B cell (primary cell): ENCODE data around the gene ZSWIM9. TPM values are rescaled to one million over a fixed set of nuclear protein-coding genes. Genes with fewer than 3 reads are reported as not detected.
A peak's percentile ranks its signal among the peaks of the same experiment; 100 is the strongest.

Source experiments
- ATAC-seq: fragments of 200-7000 bp; cut with Tn5 transposase; one replicate; pipeline ENCODE4 v1.10.0; 2021; ENCODE audit warnings: low read depth, mild to moderate bottlenecking, moderate number of reproducible peaks, moderate library complexity
- CTCF ChIA-PET: fragments of 350-600 bp; sonication (Branson Sonifier 250); formaldehyde crosslinking; loops from one replicate; lab custom pipeline; 2021; ENCODE audit warnings: antibody characterized with exemption, inconsistent platforms; lab: Charles Lee
- POLR2A ChIA-PET: fragments of 350-600 bp; sonication (Branson Sonifier 250); formaldehyde crosslinking; loops from one replicate; lab custom pipeline; 2021; ENCODE audit warnings: antibody characterized with exemption; lab: Charles Lee
- DNase-seq: peaks from one replicate; pipeline ENCODE4 v3.0.0; 2013
- H2AFZ ChIP-seq: 2 replicates; pipeline ENCODE4 v1.6.1; 2012; ENCODE audit warnings: mild to moderate bottlenecking, low read depth, low read length; ENCODE audit not compliant: insufficient read depth, poor library complexity, severe bottlenecking
- H3K27ac ChIP-seq, 2 donors: 1 replicate in 1 of 2; 2 replicates in 1 of 2; pipeline ENCODE4 v1.5.1; 2012 to 2013; ENCODE audit warnings: low read length in 2 of 2, mild to moderate bottlenecking in 2 of 2, moderate library complexity in 1 of 2
- H3K27me3 ChIP-seq, 4 experiments: fragments of 200-600 bp in 1 of 4; sonication (generic) in 1 of 4; replicated peaks in 1 of 4; 1 replicate in 2 of 4; 2 replicates in 2 of 4; pipeline versions ENCODE4 v1.6.1 to v1.7.0; 2013 to 2016; ENCODE audit warnings: low read length in 3 of 4, mild to moderate bottlenecking in 2 of 4, mixed read lengths in 1 of 4, moderate library complexity in 1 of 4; ENCODE audit not compliant: insufficient read depth in 4 of 4, control insufficient read depth in 3 of 4; ENCODE audit errors: control extremely low read depth in 1 of 4
- H3K36me3 ChIP-seq, 2 experiments: replicated peaks in 1 of 2; 1 replicate in 1 of 2; 2 replicates in 1 of 2; pipeline versions ENCODE4 v1.6.1 to v1.7.1; 2013; ENCODE audit warnings: low read length in 1 of 2; ENCODE audit not compliant: insufficient read depth in 2 of 2, control insufficient read depth in 1 of 2; ENCODE audit errors: control extremely low read depth in 1 of 2, extremely low read depth in 1 of 2
- H3K4me1 ChIP-seq, 2 donors: fragments of 200-600 bp in 1 of 2; sonication (generic) in 1 of 2; 1 replicate in 1 of 2; 2 replicates in 1 of 2; pipeline versions ENCODE4 v1.5.1 to v1.6.1; 2013 to 2017; ENCODE audit warnings: low read length in 2 of 2; ENCODE audit not compliant: control insufficient read depth in 2 of 2, insufficient read depth in 2 of 2
- H3K4me2 ChIP-seq: replicated peaks from 2 replicates; pipeline ENCODE3; 2012; ENCODE audit warnings: mild to moderate bottlenecking, low read depth, low read length; ENCODE audit not compliant: poor library complexity, severe bottlenecking
- H3K4me3 ChIP-seq, 5 experiments: fragments of 200-600 bp in 1 of 5; sonication (generic) in 1 of 5; 1 replicate in 3 of 5; 2 replicates in 2 of 5; pipeline versions ENCODE4 v1.5.1 to v1.7.0; 2011 to 2016; ENCODE audit warnings: low read length in 4 of 5, mild to moderate bottlenecking in 4 of 5, low read depth in 2 of 5, control low read depth in 1 of 5, moderate library complexity in 1 of 5; ENCODE audit not compliant: insufficient read depth in 1 of 5; ENCODE audit errors: control extremely low read depth in 1 of 5, extremely low read depth in 1 of 5
- H3K79me2 ChIP-seq: fragments of 200-600 bp; sonication (generic); one replicate; pipeline ENCODE4 v1.6.0; 2016; ENCODE audit warnings: low read length; ENCODE audit not compliant: control insufficient read depth, insufficient read depth
- H3K9ac ChIP-seq: fragments of 200-600 bp; sonication (generic); 2 replicates; pipeline ENCODE4 v1.6.1; 2017; ENCODE audit warnings: mild to moderate bottlenecking, low read length, moderate library complexity
- H3K9me3 ChIP-seq, 3 donors: one replicate each; pipeline versions ENCODE4 v1.6.1 to v1.7.1; 2013; ENCODE audit warnings: low read length in 2 of 3; ENCODE audit not compliant: control insufficient read depth in 2 of 3, insufficient read depth in 1 of 3; ENCODE audit errors: control extremely low read depth in 1 of 3
- H4K20me1 ChIP-seq: 2 replicates; pipeline ENCODE4 v1.6.0; 2012; ENCODE audit warnings: mild to moderate bottlenecking, low read length; ENCODE audit not compliant: insufficient read depth, control insufficient read depth, poor library complexity, severe bottlenecking
- H3K27ac Mint-ChIP-seq: one replicate; pipeline ENCODE4 v1.8.0; 2021; ENCODE audit warnings: mixed read lengths
- H3K27me3 Mint-ChIP-seq: one replicate; pipeline ENCODE4 v1.8.0; 2021; ENCODE audit warnings: mixed read lengths
- H3K4me1 Mint-ChIP-seq: one replicate; pipeline ENCODE4 v1.8.0; 2021; ENCODE audit warnings: mixed read lengths
- H3K4me3 Mint-ChIP-seq: one replicate; pipeline ENCODE4 v1.8.0; 2021; ENCODE audit warnings: mixed read lengths
- H3K9me3 Mint-ChIP-seq: one replicate; pipeline ENCODE4 v1.8.0; 2022; ENCODE audit warnings: mixed read lengths; ENCODE audit not compliant: insufficient read depth
- CTCF ChIP-seq: fragments of 200-600 bp; IDR thresholded peaks from one replicate; pipeline ENCODE4 v1.8.0; 2022; ENCODE audit warnings: antibody characterized with exemption, mild to moderate bottlenecking
- EZH2 ChIP-seq: IDR thresholded peaks from 2 replicates; pipeline ENCODE4 v1.6.1; 2012; ENCODE audit warnings: borderline replicate concordance, low read depth, mild to moderate bottlenecking, moderate library complexity, low read length; ENCODE audit not compliant: insufficient read depth, poor library complexity, severe bottlenecking
- whole genome bisulfite sequencing: methylation state at CpG from one replicate; pipeline ENCODE4 v1.1.5; 2013; ENCODE audit warnings: missing lambda C conversion rate; ENCODE audit not compliant: insufficient coverage; 5-methylcytosine and 5-hydroxymethylcytosine counted together
- intact Hi-C: fragments of 100-400 bp; cut with micrococcal nuclease; formaldehyde crosslinking; loops from one replicate; pipeline ENCODE4 v1.10.0; 2022
- polyA plus RNA-seq: library from polyadenylated mRNA; depleted of rRNA; stranded (reverse); fragments of >200 nt; gene quantifications from 2 replicates; pipeline ENCODE4 v1.2.3, GENCODE V29; 2012
- total RNA-seq, 2 donors: library from RNA; stranded (reverse); fragments of 120-200 nt in 1 of 2; gene quantifications; 1 replicate in 1 of 2; 2 replicates in 1 of 2; pipeline versions ENCODE4 v1.2.3 to v1.2.4, GENCODE V29; 2013 to 2022

Gene ZSWIM9
- total and polyA plus RNA-seq, 2 donors (not counting 1 experiment from before 2014, with no cell fraction given), result 1.7 to 15.7 TPM

GRCh38 chr19:48190288-48190884 lies 19.9 kb downstream of the ZSWIM9 start:
- intact Hi-C loops, result no loop called here
- no peak overlapping the region for H3K27ac ChIP-seq
- no peak overlapping the region for H3K9ac ChIP-seq
- ATAC-seq, result peak; percentile 72
- Mint-ChIP-seq H3K27me3 (no peaks in the 10 kb centered on the region), H3K27ac (no peak overlapping the region), H3K4me3 (no peak overlapping the region), H3K4me1 (peaks cover 28% of the 10 kb centered on the region), H3K9me3 (no peaks in the 10 kb centered on the region)
- peaks cover 17 to 19% of the 10 kb centered on the region in 2 donors for H3K4me1 ChIP-seq
- H3K9me3 ChIP-seq, result no peaks in the 10 kb centered on the region
- peak; percentile 34 for TF ChIP-seq CTCF
- no peak for TF ChIP-seq EZH2
- no peaks in the 10 kb centered on the region for H3K36me3 ChIP-seq
- ChIA-PET POLR2A (interaction anchor here (0.6 to 1.1 kb wide), 2 partner anchors 14 to 306 kb away, joined by 5 read pairs; no protein-coding TSS in a partner anchor), CTCF (interaction anchor here (0.7 to 3.1 kb wide), 8 partner anchors 8 to 662 kb away, joined by 3 to 10 read pairs (median 3); partner anchors contain the start of gene ZSWIM9)
- peak; percentile 53 for DNase-seq
- H4K20me1 ChIP-seq, result no peaks in the 10 kb centered on the region
- H3K79me2 ChIP-seq, result no peaks in the 10 kb centered on the region
- H3K4me3 ChIP-seq, result no peak overlapping the region
- no peak overlapping the region for H2AFZ ChIP-seq
- H3K27me3 ChIP-seq, result no peaks in the 10 kb centered on the region
- WGBS, result 87% methylated on average over 8 of the region's 13 CpGs
- H3K4me2 ChIP-seq, result no peak overlapping the region

- Histone ChIP-seq H3K36me3 (no peaks in the 10 kb centered on the region), H3K27ac (no peak overlapping the region), H3K27me3 (no peaks in the 10 kb centered on the region), H3K4me2 (no peak overlapping the region), H3K4me1 (peaks cover 12 to 14% of the 10 kb centered on the region in 2 donors), H3K79me2 (no peaks in the 10 kb centered on the region), H3K9me3 (no peaks in the 10 kb centered on the region), H3K9ac (no peak overlapping the region), H4K20me1 (no peaks in the 10 kb centered on the region), H3K4me3 (no peak overlapping the region), H2AFZ (no peak overlapping the region)
- ATAC-seq (no peak), DNase-seq (no peak)
- 100% methylated on average over 2 of the region's 3 CpGs for WGBS
- no peaks in the 10 kb centered on the region for H3K27me3 Mint-ChIP-seq
- no peak overlapping the region for H3K4me3 Mint-ChIP-seq
- intact Hi-C loops, result no loop called here
- no peak overlapping the region for H3K27ac Mint-ChIP-seq
- H3K4me1 Mint-ChIP-seq, result peaks cover 24% of the 10 kb centered on the region
- TF ChIP-seq EZH2 (no peak), CTCF (no peak)
- ChIA-PET CTCF (interaction anchor here (0.7 to 3.1 kb wide), 7 partner anchors 8 to 661 kb away, joined by 3 to 10 read pairs (median 3); no protein-coding TSS in a partner anchor), POLR2A (interaction anchor here (0.6 to 1.1 kb wide), 3 partner anchors 13 to 439 kb away, joined by 4 to 5 read pairs (median 4); no protein-coding TSS in a partner anchor)
- H3K9me3 Mint-ChIP-seq, result no peaks in the 10 kb centered on the region
Measured at GRCh38 chr19:48190885-48191284, 20.4 kb downstream of the ZSWIM9 start.
